HG02840 (cell line): Measurements from ENCODE around the gene LIN28A.
"Not testable (repeated sequence)": the region's sequence is repeated elsewhere in the genome, so short reads cannot be mapped to it uniquely, and the experiment has no call there.

Source experiments
- ATAC-seq: cut with Tn5 transposase; IDR thresholded peaks from one replicate; pipeline ENCODE4 v1.9.1; 2021; ENCODE audit warnings: mild to moderate bottlenecking, moderate library complexity, moderate number of reproducible peaks; ENCODE audit not compliant: unreplicated experiment, low FRiP score

Gene LIN28A

DNA sequence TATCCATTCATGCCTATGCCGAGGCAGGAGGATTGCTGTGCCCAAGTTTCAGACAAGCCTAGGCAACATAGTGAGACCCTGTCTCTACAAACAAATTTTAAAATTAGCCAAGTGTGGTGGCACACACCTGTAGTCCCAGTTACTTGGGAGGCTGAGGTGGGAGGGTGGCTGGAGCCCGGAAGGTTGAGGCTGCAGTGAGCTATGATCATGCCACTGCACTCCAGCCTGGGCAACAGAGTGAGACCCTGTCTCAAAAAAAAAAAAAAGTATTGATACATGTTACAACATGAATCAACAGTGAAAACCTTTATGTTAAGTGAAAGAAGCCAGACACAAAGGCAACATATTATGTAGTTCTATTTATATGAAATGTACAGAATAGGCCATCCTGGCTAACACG, 25.6 kb upstream of the LIN28A start:
- ATAC-seq, result not testable (repeated sequence)

DNA sequence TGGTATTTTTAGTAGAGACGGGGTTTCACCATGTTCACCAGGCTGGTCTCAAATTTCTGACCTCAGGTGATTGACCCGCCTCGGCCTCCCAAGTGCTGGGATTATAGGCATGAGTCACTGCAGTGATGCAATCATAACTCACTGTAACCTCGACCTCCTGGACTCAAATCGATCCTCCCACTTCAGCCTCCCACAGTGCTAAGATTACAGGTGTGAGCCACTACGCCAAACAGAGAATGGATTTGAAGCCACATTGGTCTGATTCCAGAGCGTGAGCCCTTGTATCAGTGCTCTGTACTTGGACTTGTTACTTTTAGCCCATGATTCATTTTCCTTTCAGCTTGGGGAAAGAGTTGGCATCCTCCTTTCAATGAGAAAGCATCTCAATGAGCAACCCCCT, 23.2 kb upstream of the LIN28A start:
- ATAC-seq, result no peak

DNA sequence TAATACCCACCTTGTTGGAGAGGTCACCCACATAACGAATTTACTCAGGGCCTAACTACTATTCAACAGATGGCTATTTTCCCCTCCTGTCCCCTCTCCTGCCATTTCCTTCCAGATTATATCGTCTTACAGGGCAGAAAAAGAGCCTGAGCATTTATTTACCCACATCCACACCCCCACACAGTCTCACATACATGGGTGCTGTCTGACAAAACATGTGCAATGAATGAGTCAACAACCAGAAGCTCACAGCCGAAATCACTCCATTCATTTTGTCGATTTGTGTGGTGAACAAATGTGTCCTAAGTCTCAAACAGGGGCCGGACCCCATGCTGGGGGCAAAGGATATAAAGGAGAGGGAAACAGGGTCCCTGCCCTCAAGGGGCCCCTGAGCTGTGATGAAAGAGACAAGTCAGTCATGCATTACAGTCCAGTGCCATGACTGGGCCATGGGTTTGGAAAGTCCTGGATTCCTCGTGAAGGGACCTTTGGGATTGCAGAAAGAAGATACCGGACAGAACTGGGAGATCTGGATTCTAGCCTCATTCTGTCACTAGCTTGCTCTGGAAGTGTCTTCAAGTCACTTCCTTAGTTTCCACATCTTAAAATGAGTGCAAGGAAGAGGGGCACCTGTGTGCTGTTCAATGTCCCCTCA, 21.7 kb upstream of the LIN28A start:
- no peak for ATAC-seq

DNA sequence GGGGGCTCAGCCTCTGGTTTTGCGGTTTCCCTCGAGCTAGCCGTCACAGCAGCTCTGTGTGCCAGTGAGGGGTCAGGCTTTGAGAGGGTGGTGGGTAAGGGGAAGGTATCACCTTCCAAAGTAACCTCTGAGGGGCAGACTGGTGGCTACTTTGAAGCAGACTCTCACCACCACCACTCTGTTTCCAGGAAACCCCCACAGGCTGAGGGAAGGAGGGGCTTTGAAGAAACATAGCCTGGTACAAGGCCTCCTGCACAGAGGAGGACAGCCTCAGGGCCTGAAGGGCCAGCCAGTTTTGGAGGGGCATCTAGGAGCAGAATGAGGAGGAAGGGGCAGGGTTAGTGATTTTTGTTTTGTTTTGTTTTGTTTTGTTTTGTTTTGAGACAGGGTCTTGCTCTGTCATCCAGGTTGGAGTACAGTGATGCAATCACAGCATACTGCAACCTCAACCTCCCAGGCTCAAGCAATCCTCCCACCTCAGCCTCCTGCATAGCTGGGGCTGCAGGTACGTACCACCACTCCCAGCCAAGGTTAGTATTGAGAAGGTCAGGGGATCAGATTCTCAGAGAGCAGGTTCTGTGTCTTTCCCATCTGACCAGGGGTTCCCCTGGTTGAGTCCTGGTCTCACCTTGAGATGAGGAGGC, 20.9 kb upstream of the LIN28A start:
- ATAC-seq, result no peak

DNA sequence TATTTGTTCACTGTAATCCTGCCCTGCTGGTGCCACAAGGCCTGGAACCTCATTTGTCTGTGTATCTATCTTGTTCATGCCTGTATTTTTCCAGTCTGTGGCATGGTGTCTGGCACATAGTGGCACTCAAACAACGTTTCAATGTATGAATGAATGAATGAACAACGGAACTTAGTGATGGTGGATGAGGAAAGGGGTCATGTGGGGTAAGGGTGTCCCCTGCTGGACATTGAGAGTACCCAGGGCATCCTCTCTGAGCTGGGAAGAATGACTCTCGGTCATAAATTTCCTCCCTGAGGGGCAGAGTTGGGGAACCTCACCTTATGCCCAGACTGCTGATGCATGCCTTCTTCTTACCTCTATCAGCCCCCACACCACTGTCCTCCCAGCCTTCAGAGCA, 19.2 kb upstream of the LIN28A start:
- no peak for ATAC-seq

DNA sequence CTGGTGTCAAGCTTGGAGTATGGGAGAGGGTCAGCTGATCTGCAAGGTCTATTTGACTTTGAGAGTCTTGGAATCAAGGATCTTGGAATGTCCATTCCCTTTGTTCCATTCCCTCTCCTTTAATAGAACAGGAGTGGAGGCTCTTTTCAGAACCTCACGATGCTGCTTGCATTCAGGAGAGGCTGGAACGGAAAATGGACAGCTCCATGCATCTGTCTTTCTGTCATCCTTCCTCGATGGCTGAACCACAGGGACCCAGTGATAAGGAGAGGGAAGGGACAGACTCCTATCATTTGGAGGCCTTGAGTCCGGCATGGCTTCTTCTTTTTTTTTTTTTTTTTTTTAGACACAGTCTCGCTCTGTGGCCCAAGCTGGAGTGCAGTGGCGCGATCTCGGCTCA, 14.9 kb upstream of the LIN28A start:
- ATAC-seq, result no peak

DNA sequence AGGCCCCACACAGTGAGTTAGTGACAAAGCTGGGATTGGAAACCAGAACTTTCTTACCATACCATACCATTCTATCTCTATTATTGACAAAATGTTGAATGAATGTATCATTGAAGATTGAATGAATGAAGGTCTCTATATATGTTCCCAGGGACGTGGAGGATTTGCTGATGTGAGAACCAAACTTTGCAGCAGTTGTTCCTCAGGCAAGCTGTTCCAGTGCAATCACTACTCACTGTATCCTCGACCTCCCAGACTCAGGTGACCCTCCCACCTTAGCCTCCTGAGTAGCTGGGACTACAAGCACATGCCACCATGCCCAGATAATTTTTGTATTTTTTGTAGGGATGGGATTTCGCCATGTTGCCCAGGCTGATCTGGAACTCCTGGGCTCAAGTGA, 11.6 kb upstream of the LIN28A start:
- ATAC-seq, result no peak

DNA sequence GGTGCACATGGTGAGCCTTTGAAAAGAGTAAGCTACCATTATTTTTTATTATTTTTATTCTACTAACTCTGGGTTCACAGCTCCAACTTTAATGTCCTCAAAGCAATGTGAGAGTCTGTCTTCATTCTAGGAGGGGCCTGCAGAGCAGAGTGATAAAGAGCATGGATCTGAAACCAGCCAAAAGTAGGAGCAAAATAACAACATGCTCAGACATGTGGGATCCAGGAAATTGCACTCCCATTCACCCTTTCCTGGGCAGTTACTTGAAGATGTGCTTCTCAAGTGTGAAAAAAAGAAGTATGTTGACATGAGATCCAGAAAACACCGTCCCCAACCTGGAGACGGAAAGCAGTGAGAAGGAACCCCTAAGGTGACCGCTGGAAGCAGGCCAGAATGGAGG, 8.7 kb upstream of the LIN28A start:
- ATAC-seq, result no peak

DNA sequence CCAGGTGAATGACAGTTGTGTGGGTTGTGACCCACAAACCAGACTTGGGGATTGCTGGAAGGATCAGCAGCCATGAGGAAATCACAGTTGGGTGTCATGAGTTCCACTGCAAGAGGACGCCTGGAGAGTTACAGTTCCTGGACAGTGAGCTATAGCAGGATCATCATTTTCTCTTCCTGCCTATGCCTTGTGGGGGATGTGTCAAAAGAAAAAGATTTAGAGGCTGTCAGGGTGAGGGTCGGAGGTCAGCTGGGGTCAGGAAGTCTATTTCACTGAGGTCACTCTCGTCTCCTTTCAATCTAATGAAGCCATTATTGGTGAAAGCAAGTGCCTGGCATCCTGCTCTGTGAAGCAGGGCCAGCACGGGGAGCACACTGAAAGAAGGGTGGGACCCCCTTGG, 7.0 kb upstream of the LIN28A start:
- no peak for ATAC-seq

DNA sequence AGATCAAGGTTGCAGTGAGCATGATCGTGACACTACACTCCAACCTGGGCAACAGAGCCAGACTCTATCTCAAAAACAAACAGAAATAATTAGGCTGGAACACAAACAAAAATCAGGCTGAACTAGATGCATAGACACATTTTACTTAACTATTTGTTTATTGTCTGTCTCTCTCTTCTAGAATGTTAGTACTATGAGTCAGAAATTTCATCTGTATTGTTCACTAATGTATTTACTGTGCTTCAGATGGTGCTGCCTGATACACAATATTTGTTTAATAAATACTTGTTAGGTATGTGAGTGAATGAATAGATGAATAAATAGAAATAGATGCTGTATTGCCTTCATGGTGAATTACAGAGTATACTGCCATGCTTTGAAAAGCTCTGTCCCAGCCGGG, 6.0 kb upstream of the LIN28A start:
- ATAC-seq, result no peak

DNA sequence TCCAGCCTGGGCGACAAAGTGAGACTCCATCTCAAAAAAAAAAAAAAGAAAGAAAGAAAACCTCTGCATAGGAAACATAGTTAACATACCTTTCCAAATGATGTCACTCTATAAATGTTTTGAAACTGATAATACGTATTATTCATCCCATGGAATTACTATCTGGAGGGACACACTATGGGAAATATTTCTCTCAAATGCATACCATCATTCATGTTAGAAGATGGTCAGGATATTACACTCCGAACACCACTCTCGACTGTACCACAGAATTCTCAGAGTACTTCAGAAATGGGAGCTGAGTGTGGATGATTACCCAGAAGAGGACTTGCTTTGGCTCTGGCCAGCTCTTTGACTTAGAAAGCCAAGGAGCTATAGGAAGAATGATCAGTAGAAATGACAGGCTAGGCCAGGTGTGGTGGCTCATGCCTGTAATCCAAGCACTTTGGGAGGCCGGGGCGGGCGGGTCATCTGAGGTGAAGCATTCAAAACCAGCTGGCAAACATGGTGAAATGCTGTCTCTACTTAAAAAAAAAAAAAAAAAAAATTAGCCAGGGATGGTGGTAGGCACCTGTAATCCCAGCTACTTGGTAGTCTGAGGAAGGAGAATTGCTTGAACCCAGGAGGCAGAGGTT, 5.2 kb upstream of the LIN28A start:
- ATAC-seq, result no peak

DNA sequence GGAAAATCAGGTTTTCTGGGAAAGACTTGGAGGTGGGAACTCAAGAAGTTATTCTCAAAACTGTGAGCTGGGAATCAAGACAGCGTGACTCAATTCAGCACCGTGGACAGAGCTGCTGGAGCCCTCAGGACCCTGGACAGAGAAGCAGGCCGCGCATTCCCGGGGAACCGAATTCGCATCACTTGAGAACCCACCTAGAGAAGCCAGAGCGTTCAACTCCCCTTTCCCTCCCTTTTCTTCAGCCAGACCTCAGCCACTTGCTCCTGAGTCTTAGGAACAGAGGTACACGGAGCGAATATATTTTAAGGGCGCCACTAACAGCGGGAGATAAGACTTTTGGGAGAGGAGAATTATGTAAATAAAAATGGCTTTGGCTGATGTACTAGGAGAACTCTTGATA, 2.0 kb upstream of the LIN28A start:
- no peak for ATAC-seq

DNA sequence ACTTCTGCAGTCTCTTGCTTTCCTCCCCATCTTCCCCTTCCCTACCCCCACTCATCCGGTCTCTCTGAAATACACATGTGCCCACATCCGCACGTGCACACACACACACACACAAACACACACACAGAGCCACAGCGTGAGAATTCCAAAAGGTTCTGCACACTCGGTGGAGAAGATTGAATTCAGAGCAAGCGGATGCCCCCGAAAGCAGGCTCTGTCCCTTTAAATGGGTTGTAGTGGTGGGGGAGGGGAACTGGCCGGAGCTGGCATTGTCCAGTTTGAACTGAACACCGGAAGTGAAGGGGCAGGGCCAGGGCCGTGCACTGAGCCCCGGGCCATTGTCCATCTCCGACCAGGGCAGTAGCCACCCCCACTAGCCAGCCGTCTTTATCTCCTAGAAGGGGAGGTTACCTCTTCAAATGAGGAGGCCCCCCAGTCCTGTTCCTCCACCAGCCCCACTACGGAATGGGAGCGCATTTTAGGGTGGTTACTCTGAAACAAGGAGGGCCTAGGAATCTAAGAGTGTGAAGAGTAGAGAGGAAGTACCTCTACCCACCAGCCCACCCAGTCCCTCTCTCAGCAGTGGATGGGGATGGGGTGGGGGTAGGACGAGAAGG, 1.3 kb upstream of the LIN28A start:
- ATAC-seq, result no peak

DNA sequence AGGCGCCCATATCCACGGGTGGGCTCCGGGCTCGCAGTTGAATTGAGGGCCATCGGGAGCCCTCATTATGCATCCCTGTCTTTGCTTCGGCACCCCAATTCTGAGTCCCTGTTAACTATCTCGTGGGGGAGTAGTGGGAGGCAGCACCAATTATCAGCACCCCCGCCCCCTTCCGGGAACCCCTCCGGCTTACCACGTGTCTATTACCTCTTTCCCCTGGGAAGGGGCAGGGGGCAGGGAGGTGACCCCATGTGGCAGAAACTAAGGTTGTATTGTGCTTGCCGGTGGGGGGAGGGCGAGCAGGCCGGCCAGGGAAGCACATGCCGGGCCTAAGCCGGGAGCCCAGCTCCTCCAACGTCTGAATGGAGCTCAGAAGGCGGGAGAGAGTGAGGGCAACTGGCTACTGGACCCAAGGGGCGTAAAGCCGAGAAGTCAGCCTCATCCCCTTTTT, 1.0 kb downstream of the LIN28A start:
- ATAC-seq, result no peak

DNA sequence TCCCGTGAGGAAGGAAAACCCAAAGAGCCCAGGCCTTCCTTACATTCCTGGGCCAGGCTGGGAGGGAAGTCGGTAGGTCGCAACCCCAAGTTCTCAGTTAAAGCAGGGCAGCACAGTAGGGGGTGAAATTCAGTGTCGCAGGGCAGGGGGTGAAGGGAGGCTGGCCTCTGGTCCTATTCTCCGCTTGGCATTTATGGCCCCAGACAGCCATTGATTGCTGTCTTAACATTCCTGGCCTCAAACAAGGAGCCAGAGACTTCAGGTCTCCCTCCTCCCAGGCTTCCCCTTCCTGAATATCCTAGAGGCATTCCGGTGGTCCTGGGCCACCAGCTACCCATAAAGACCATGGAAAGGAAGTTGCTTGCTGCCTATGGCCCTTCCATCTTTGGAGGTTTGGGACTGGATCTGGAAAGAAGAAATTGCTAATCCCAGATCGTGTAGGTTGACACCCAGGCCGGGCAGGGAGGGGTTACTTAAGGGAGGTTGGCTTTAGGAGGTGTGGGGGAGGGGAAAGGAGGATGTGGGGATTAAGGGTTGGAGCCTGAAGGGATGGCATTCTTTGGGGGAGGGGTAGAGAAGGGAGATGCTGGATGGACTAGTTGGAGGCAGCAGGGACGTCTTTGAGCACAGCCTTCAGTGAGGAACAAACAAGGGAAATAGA, 1.7 kb downstream of the LIN28A start:
- no peak for ATAC-seq

DNA sequence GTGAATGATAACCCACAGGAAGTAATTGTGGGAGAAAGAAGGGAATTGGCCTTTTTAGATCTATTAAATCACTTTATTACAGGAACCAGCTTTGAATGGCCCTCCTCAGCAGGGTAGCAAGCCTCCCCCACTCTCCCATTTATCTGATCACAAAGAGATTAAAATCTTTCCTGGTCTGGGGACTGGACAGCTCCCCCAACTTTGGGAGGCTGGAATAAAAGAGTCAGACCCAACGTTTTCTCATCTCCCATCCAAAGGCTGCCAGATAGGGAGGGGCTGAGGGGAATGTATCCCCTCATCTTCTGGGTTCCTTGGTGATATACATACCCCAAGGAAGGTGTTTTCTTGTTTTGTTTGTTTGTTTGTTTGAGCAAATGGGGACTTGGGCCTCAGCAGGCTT, 2.4 kb downstream of the LIN28A start:
- no peak for ATAC-seq

DNA sequence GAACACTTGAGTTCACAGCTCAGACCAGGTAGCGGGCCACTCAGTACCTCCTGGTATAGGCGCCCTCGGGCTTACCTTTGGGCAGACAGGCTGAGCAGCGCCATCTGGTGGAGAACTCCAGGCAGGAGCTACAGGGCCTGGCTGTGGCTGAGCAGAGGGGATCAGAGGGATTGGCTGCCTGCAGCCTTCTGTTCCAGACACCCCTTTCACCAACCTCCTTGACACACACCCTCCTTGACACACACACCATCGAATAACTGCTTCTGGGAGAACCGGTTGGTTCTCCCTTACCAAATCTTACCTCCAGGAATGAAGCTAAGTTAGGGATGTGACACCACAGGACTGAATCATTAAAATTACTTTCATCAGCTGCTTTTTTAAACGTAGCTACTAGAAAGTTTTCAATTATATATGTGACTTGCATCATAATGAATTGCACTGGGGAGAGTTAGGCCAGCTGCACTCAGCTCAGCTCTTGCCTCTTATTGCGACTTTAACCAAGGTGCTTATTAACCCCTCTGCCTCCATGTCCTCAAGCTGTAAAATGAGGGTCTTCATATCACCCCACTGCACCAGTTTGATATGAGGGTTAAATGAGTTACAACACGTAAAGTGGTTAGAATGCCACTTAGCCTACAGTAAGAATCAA, 6.6 kb downstream of the LIN28A start:
- ATAC-seq, result no peak

DNA sequence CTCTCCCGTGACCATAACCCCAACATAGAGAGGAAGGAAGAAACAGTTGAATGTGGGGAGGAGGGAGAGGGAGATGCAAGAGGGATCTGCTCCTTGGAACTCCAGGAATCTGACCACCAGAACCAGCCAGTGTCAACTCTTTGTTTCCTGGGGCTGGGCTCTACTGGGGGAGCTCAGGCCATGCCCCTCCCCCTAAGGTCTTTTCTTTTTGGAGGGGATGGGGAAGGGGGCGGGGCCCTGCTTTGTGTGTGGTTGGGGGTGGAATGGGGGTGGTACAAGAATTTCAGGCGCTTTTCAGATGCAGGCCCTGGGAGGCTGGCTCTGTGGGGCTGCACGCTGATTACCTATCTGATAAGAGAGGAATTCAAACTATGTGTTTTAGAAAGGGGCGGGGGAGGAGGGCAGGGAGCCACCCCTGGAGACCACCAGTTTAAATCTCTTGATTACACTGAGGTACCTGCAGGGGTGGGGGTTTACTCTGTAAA, 8.3 kb downstream of the LIN28A start:
- ATAC-seq, result no peak

DNA sequence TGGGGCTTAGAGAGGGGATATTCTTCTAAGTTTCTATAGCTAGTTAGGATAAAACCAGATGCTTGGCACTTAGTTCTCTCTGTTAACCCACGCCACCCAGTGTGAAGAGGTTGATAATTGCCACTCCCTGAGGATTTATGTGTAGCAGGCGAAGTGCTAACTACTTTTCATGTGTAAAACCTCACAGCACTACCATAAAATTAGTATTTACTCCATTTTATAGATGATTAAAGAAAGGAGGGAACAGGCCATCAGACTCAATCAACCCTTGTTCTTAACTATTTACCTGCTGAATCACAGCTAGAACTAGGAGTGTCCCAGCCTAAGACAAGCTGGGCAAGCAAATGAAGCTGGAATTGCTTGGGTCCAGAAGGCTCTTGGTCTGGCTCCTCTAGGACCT, 8.9 kb downstream of the LIN28A start:
- no peak for ATAC-seq

DNA sequence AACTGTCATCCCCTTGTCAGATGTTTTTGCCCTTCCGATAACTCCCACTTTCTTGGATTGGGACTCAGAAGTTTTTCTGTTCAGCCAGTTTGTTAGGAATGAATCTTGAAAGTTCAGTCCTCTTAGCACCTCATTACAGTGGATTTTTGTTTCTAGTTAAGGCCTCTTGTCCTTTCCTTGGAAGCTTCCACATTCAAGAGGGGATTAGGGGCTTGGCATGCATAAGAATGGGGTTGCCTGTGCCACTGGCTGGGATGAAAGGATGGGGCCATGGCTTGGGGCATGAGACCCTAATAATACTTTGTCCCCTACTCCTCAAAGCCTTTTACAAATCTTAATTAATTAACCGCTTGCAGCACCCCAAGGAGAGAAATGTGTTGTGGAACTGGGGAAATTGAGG, 19.1 kb downstream of the LIN28A start:
- no peak for ATAC-seq
